Mucosa of gallbladder (tissue), 1 donor: ENCODE data around the gene ABAT. TPM values are rescaled to one million over a fixed set of nuclear protein-coding genes. Genes with fewer than 3 reads are reported as not detected.
"Not testable (repeated sequence)": the region's sequence is repeated elsewhere in the genome, so short reads cannot be mapped to it uniquely, and the experiment has no call there.

ENCODE experiments used
- DNase-seq: peaks from one replicate; pipeline ENCODE4 v3.0.0-alpha.2; 2020; ENCODE audit warnings: low spot score
- total RNA-seq: library from RNA; stranded (reverse); gene quantifications from one replicate; pipeline ENCODE4 v1.2.1, GENCODE V29; 2021
- donor health status: DM: no; HTN: no; CAD: no.

The ABAT gene
- total RNA-seq, 1 donor from 2014 or later = 26.0 TPM

DNA sequence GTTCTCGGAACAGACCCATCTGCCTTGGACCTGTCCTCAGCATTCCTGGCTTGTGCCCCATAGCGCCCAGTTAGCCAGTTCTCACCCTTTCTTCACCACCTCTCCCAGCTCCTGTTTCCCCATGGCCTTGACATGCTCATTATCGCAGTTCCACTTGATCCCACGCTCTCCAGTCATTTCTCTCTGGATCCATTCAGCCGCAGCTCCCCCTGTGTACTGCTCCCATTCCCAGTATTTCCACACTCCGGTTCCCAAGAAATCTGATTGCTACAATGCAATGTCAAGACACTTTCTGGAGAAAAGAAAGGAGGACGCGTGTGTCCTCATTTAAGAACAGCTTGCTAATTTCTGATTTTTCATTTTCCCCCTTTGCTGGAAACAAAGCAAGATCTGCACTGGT lies 67.7 kb downstream of the ABAT start:
- no peak for DNase-seq

DNA sequence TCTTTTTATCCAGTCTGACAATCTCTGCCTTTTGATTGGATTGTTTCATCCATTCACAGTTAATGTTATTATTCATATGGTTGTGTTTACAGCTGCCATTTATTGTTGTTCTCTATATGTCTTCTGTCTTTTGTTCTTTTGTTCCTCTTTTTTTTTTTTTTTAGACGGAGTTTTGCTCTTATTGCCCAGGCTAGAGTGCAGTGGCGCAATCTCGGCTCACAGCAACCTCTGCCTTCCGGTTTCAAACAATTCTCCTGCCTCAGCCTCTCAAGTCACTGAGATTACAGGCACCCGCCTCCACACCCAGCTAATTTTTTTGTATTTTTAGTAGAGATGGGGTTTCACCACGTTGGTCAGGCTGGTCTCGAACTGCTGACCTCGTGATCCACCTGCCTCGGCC lies 74.5 kb downstream of the ABAT start:
- not testable (repeated sequence) for DNase-seq

DNA sequence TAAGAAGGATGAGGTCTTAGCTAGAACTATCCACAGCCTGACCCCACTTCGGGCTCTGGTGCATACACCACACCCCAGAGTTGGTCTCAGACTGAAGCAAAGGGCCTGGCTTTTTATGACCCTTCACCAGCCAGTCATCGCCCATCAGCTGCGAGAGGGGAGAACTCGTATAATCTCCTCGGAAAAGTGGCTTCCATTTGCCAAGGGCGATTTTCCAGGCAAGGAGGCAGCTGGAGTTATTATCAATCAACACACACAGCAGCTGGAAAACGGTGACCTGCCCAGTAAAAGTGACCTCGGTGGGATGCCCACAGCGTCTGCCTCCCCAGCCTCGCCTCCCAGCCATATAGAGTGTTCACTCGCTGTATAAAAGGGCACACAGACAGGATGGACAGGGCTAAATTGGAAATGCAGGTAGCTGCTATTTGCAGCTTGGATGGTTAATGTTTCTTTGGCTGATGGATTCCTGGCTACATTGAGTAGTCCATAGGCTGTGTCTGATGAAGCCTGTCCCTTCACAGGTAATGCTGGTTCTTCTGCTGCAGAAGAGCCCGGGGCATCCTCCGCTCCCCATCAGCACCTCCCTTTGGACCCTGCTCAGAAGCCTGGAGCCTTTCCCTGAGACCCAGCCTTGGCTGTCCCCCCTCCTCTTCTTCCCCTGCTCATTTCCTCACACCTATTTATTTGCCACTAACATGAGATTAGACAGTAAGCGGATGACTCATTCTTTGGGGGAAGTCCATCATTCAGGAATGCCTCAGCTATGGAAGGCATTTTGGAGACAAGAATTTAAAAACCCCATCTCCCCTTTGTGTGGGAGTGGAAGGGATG lies 77.3 kb downstream of the ABAT start:
- DNase-seq = no peak

DNA sequence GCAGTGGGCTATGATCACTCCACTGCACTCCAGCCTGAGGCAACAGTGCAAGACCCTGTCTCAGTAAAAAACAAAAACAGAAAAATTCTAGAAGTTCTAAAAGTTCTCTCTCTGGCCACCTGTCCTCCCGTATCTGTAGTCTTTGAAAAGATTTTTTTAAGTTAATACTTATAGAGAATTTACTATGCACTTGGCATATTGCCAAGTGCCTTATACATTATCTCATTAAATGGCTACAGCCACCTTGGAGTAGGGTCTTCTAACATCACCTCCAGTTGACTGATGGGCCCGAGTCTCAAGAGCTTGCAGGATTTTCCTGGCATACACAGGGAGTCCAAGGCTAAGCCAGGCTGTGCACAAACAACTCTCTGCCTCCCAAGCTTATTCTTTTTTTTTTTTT lies 78.3 kb downstream of the ABAT start:
- no peak for DNase-seq

DNA sequence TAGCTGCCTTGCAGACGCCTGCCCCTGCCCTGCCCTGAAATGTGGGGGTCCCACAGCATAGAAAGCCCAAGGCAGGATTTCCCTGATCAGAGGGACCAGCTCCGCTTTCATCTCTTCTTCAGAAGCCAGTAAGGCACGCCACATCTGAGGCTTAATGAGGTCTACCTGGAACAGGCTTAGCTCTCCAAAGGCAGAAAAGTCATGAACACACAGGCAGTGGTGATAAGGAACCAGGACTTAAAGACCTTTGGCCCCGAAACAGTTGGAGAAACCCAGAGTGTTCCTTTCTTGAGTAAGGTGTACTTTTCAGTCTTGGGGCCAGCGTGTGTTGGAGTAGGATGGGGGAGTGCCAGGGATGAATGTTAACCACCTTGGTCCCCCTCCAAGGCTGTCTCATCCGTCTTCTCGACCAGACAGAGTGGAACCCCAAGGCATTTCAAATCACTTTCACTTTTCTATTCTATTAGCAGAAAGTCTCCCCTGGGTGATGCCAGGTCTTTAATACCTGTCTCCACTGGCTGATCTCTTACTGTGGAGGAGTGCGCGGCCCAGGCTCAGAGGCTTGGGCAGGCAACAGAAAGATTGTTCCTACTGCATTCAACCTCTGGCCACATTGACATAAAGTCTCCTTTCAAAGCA lies 79.1 kb downstream of the ABAT start:
- DNase-seq = no peak

DNA sequence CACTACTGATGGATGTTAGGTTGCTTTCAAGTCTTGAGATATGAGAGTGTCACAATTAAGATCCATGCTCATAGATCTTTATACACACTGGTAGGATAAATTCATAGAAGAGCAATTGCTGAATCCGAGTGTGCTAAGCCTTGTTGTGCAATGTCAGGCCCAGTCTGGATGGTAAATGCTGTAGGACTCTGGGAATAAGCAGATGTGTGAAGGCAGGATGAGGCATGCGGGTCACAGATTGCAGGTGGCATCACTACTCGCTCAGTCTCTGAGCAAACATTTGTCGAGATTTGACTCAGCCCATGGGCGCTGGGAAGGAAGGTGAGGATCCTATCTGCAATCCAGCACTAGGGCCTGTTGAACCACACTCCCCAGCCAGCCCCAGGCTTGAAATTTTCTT lies 82.3 kb downstream of the ABAT start:
- DNase-seq = no peak

DNA sequence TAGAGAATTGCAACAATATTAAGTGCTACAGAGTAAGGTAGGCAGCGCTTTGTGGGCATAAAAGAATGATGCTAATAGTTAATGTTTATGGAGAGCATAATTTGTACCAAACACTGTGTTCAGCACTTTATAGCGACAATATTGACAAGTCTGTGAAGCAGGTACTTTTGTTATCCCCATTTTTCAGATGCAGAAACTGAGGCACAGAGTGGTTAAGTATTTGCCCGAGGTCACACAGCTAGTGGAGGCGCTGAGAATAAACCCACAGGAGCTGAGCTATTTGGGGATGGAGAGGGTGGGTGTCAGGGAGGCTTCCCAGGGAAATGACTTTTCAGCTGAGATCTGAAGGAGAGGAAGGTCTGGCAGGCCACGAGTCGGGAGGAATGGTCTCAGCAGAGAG lies 83.6 kb downstream of the ABAT start:
- no peak for DNase-seq

DNA sequence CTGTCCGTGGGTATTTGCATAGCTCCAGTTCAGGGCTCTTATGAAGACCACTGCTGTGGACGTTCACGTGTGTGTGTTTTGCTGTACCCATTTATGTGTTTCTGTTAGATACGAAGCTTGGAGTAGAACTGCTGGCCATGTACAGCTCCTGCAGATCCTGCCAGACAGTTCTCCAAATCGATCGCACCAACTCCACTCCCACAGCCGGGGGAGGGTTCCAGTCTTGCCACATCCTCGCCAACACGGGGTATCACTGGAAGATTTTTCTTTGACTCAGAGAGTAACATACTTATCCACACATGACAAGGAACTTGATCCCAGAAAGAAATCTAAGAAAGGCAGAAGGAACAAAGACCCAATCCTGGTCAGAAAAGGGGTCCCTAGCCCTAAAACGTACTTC lies 85.6 kb downstream of the ABAT start:
- DNase-seq = no peak

DNA sequence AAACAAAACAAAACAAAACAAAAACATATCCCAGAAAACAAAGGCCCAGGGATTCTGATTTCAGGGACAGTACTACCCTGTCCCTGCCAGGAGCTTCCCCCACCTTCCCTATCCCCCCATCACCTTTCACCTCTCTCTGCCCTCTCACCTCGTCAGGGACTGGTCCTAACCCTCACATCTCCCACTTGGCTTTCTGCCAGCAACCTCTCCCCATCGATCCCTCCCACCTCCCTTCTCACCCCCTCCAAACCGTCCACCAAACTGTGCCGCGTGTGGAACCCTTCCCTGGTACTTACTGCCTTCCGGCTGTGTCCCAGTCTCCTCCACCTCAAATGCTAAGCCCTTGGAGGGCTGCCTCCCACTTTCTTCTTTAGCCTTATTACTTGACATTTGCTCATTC lies 86.7 kb downstream of the ABAT start:
- DNase-seq = no peak

DNA sequence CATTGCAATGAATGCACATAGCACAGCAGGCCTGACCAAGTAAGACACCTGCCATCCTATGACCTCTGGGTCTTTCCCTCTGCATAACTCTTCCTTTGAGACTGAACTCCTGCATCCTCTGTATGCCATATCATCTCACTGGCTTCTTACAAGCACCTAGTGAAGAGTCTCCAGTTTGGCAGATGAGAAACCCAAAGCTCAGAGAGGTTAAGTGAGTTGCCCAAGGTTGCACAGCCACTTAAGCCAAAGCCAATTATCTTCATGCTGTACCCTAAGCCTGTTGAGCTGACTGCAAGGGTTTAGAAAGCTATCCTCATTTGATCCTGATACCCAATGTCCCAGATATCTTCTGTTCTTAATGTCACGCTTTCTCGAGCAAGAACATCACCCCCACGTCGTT lies 87.8 kb downstream of the ABAT start:
- DNase-seq = no peak

DNA sequence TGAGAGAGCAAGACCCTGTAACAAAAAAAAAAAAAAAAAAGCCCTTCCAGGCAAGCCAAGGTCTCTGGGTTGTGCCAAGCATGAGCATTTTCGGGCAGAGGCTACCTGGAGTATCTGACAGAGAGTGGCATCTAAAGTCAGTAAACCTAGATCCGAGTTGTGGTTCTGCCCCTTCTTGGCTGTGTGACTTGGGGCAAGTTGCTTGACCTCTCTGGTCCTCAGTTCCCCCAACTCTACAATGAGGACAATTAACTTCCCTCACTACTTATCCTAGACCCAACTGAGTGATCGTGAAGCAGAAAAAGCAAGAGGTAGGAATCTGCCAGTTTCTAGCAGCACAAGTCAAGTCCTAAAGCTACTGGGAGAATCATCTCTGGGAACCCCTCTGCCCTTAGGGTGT lies 88.7 kb downstream of the ABAT start:
- no peak for DNase-seq

DNA sequence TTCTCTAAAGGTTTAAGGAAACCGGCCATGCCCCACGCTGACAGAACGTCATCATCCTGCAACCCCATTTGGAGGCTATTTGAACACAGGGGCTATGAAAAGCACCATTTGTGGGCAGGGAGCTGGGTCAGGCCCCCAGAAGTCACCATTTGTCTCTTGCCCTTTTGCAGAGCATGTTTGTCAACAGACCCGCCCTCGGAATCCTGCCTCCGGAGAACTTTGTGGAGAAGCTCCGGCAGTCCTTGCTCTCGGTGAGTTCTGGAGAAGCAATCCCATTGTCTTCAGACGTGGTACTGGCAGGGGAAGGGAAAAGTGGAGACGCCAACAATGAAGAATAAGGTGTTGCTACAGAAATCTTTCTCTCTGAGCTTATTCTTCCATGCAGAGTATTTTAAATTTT lies 89.5 kb downstream of the ABAT start:
- DNase-seq = no peak

DNA sequence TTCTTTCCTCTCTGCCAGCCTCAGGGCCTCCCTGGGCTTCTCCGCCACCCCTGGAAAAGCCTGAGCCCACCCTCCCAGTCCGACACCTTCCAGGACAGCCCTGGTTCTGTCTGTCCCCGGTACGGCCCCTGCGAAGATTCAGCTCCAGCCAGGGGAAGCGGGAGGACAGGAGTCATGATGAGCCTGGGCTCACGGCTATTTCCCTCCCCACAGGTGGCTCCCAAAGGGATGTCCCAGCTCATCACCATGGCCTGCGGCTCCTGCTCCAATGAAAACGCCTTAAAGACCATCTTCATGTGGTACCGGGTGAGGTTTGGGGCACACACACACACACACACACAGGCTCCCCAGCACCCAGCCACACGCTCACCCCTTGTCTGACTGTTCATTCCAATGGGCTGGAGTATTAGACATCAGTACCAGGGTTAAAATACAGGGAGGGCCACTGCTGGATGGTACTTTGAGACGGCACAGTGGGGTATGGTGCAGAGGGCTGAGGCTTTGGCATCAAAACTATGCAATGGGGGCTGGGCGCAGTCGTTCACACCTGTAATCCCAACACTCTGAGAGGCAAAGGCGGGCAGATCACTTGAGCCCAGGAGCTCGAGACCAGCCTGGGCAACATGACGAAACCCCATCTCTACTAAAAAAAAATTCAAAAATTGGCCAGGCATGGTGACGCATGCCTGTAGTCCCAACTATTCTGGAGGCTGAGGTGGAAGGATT lies 90.3 kb downstream of the ABAT start:
- DNase-seq = no peak

DNA sequence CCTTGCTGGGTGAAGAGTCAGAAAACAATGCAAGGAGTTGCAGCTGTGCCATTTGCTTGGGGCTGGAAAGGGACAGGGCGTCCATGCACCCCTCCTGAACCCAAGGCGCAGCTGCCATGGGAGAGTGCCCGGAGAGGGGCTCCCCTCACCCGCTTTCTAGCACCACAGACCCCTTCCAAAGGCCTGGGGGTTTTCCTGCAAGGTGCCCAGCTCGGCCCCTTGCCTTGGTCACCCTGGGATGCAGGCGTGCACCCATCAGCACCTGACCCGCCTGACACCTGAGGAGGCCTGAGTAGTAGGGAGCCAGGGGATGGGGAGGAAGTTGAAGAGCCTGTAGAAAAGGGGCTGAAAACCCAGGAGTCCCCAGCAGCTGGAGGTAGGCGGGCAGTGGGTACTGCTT lies 92.8 kb downstream of the ABAT start:
- no peak for DNase-seq

DNA sequence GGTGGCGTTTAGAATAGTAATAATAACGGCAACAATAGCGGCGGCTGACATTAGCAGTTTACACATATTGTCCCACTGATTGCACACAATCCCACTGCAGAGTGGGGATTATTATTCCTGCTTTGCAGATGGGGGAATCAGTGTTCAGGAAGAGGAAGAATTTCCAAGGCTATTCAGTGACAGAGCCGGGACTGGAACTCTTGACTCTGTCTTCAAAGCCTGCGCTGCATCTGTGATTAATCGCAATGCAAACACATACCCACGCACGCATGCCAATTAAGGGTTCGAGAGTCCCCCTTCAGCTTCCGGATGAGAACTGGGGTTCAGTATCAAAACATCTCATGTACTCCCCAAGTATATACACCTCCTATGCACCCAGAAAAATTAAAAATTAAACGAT lies 93.9 kb downstream of the ABAT start:
- no peak for DNase-seq

DNA sequence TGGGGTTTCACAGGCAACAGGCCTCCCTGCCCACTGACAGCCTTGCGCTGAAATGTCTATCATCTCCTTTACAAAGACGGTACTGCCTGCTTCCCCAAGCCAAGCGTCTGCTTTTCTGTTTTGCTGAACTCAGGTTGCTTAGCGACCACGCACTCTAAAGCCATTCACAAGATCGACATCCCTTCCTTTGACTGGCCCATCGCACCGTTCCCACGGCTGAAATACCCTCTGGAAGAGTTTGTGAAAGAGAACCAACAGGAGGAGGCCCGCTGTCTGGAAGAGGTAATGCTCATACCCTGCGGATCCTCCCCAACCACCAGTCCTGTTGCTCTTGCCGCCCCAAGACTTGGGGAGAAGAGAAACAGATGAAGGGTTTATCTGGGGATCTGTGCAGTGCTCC lies 94.3 kb downstream of the ABAT start:
- DNase-seq = no peak

DNA sequence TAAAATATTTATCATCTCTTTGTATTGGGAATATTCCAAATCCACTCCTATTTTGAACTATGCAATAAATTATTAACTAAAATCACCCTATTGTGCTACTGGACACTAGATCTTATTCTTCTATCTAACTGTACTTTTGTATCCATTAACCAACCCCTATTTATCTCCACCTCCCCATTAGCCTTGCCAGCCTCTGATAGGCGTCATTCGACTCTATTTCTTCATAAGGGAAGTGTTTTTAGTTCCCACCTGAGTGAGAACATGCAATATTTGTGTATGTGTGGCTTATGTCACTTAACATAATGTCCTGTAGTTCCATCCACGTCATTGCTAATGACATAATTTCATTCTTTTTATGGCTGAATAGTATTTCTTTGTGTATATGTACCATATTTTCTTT lies 99.1 kb downstream of the ABAT start:
- DNase-seq = no peak

DNA sequence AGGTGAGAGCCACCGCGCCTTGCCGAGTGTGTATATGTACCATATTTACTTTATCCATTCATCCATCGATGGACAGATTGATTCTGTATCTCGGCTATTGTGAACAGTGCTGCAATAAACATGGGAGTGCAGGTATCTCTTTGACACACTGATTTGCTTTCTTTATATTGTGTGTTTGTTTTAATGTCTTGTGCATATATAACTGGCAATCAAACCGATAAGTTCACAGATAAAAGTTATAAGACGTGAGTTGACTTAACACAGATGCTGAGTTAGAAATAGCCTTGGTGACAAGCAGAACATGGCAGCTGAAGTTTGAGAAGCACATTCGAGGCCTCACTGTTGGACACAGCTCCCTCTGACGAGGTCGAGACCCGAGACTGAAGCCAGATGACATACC lies 99.8 kb downstream of the ABAT start:
- no peak for DNase-seq

DNA sequence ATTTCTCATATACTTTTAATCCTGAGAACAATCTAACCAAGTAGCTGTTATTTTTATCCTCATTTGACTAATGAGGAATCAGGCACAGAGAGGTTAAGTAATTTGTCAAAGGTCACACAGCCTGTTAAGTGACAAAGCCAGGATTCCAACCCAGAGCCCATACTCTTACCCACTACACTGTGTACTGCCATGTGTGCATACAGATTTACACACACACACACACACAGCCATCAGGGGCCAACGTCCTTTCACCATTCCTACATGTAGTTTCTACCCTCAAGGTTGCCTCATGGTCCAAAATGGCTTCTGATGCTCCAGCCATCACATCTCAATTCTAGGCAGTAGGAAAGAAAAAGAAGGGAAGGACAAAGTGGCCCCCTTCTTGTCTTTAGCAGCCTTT lies 100.9 kb downstream of the ABAT start:
- no peak for DNase-seq

DNA sequence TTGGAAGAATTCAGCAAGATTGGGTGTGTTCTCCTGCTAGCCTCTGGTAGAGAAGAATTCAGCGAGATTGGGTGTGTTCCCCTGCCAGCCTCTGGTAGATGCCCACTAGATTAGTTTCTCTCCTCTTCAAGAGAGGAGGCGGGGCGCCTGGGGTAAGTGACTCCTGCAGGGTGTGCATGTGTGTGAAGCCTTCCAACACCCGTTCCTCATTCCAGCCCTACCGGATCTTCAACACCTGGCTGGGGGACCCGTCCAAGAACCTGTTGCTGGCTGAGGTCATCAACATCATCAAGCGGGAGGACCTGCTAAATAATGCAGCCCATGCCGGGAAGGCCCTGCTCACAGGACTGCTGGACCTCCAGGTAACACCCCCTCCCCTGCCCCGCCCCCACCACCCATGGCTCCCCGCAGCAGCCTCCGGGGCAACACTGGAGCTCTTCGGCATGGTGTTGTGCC lies 101.7 kb downstream of the ABAT start:
- no peak for DNase-seq

DNA sequence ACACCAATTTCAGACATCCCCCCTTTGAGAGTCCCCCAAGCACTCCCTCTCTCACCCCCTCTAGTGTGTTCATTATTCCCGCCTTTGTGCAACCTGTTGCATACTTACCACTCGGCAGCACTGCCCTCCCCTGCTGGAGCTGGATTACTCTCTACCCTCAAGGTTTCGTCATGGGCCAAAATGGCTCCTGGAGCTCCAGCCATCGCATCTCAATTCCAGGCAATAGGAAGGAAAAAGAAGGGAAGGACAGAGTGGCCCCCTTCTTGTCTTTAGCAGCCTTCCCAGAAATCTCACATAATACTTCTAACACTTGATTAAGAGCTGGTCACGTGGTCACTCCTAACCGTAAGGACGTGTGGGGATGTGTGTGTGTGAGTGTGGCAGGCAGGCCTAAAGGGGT lies 102.8 kb downstream of the ABAT start:
- no peak for DNase-seq

DNA sequence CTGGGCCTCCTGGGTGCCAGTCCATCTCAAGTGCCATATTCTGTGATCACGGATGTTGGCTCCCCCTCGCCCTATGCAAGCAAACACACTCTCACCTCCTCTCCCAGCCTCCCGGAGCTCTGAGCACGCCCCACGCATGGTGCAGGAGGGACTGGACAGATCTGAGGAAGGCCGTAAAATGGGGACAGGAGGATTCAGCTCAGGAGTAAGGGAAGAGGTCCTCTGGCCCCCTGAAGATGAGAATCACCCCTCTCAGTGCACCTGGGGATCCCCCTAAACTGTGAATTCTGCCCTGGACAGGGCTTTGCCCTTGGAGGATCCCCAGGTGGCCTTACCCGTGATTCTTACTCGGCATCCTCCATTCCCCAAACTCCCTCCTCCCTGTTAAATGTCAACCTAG lies 107.4 kb downstream of the ABAT start:
- no peak for DNase-seq

DNA sequence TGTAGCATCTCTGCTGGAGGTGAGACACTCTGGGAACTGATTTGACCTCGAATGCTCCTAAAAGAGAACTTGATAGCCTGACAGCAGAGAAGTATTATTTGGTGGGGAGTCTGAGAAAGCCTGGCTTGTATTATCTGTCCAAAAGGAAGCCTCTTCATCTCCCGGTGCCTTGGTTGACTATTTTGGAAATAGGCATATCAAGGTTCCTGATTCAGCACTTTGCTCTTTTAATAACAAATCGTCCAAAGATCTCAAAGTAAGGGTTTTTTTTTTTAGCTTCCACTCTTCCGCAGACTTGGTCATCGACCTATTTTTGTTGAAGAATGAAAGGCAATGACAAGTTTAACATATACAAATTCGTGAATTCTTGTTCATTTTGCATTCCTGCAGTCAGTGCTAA lies 108.3 kb downstream of the ABAT start:
- no peak for DNase-seq
